Kidney epithelial cell (primary cell): ENCODE data around the gene NAV2. TPM values are rescaled to one million over a fixed set of nuclear protein-coding genes. Genes with fewer than 3 reads are reported as not detected.

Experiments
- DNase-seq: peaks from one replicate; pipeline ENCODE4 v3.0.0-alpha.2; 2010; ENCODE audit warnings: low read depth
- H3K27me3 ChIP-seq: 2 replicates; pipeline ENCODE4 v1.6.0; 2011; ENCODE audit warnings: low read length; ENCODE audit not compliant: control insufficient read depth, insufficient read depth
- H3K36me3 ChIP-seq: 2 replicates; pipeline ENCODE4 v1.5.1; 2011; ENCODE audit warnings: low read length; ENCODE audit not compliant: control insufficient read depth, insufficient read depth
- H3K4me3 ChIP-seq: 2 replicates; pipeline ENCODE4 v1.5.1; 2011; ENCODE audit warnings: low read depth, mild to moderate bottlenecking, control low read depth, low read length
- CTCF ChIP-seq: IDR thresholded peaks from 2 replicates; pipeline ENCODE4 v1.5.1; 2011; ENCODE audit warnings: mild to moderate bottlenecking, moderate library complexity, low read length, control low read depth, inconsistent platforms; ENCODE audit not compliant: insufficient read depth, poor library complexity, severe bottlenecking
- total RNA-seq: library from RNA; depleted of rRNA; stranded (reverse); fragments of >200 nt; gene quantifications from 2 replicates; pipeline ENCODE4 v1.2.3, GENCODE V29; 2015

NAV2 gene
- total RNA-seq, 1 donor from 2014 or later = 41.5 TPM

- H3K36me3 ChIP-seq = no peaks in the 10 kb centered on the region
- TF ChIP-seq CTCF = no peak
- DNase-seq = no peak
- no peak overlapping the region for H3K4me3 ChIP-seq
- H3K27me3 ChIP-seq = no peaks in the 10 kb centered on the region
Measured at GRCh38 chr11:19734171-19734570, 21.5 kb downstream of the NAV2 start.

GRCh38 chr11:19735157-19735908 lies 22.7 kb downstream of the NAV2 start:
- Histone ChIP-seq H3K36me3 (no peaks in the 10 kb centered on the region), H3K4me3 (no peak overlapping the region), H3K27me3 (no peaks in the 10 kb centered on the region)
- no peak for DNase-seq
- no peak for TF ChIP-seq CTCF

DNA sequence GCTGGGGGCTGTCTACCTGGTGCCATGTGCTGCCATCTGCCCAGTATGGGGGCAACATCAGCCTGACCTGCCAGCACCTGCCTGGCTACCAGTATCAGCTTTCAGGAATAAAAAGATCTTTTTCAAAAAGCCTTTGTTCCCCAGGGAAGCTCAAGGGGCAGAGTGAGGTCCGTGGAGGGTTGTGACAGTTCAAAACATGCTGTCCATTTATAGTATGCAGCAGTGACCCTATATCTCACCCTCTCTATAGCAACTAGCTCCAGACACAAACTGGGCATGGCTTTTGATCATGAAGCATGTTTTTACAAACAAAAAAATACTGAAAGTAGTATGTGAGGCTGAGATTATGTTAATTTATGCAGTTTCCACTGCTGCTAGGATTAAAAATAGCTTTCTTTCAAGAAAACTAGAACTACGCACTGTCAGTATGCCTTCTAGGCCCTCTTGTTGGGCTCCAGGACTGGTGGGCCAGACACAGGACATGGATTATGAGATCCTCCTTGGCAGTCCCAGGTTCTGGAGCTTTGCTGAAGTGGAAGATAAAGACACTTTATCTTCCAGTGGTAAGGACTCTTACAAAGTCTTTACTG lies 23.4 kb downstream of the NAV2 start:
- TF ChIP-seq CTCF = no peak
- no peaks in the 10 kb centered on the region for H3K36me3 ChIP-seq
- H3K27me3 ChIP-seq = no peaks in the 10 kb centered on the region
- H3K4me3 ChIP-seq = no peak overlapping the region
- DNase-seq = no peak

DNA sequence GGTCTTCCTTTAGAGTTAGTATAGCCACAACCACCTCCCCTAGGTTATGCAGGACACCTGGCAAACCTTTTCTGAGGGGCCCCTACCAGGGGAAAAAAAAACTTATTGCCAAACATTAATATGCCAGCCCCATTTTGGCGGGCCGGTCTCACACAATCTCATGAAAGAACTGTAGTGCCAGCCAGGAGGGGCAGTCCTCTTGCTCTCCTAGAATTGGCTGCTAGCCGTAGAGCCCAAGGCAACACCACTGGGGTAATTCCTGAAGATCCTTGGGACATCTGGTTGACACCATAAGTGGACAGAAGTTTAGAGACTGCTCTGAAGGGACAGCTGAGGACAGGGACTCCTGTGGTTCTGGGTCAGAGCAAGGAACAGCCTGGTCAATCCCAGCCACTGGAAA lies 24.2 kb downstream of the NAV2 start:
- no peaks in the 10 kb centered on the region for H3K27me3 ChIP-seq
- H3K36me3 ChIP-seq = no peaks in the 10 kb centered on the region
- DNase-seq = no peak
- H3K4me3 ChIP-seq = no peak overlapping the region
- no peak for TF ChIP-seq CTCF

GRCh38 chr11:19737575-19737974 lies 24.9 kb downstream of the NAV2 start:
- no peaks in the 10 kb centered on the region for H3K36me3 ChIP-seq
- no peak overlapping the region for H3K4me3 ChIP-seq
- DNase-seq = no peak
- H3K27me3 ChIP-seq = no peaks in the 10 kb centered on the region
- TF ChIP-seq CTCF = no peak
